Gastrocnemius medialis (tissue), 4 donors: ENCODE data around the gene HTR3A. TPM values are rescaled to one million over a fixed set of nuclear protein-coding genes. Genes with fewer than 3 reads are reported as not detected.

ENCODE experiments used
- ATAC-seq, 2 donors: fragments of 150-250 bp; one replicate each; pipeline ENCODE4 v1.9.1; 2016
- DNase-seq, 2 donors: peaks; one replicate each; pipeline ENCODE4 v3.0.0-alpha.2; 2019
- H3K27ac ChIP-seq, 4 donors: fragments of 200-600 bp; sonication (generic); 1 replicate in 1 of 4; 2 replicates in 3 of 4; pipeline ENCODE4 v1.5.1; 2016 to 2018; ENCODE audit warnings: mild to moderate bottlenecking in 2 of 4, moderate library complexity in 1 of 4
- H3K27me3 ChIP-seq, 3 donors: fragments of 200-600 bp; sonication (generic) in 2 of 3; 1 replicate in 1 of 3; 2 replicates in 2 of 3; pipeline versions ENCODE4 v1.5.1 to v1.6.0; 2016 to 2019; ENCODE audit warnings: mild to moderate bottlenecking in 1 of 3, moderate library complexity in 1 of 3
- H3K36me3 ChIP-seq, 2 donors: fragments of 200-600 bp; sonication (generic) in 1 of 2; one replicate each; pipeline ENCODE4 v1.5.1; 2017 to 2018
- H3K4me1 ChIP-seq, 2 donors: fragments of 200-600 bp; sonication (generic) in 1 of 2; one replicate each; pipeline ENCODE4 v1.5.1; 2016 to 2017; ENCODE audit warnings: mild to moderate bottlenecking in 2 of 2
- H3K4me3 ChIP-seq, 4 donors: fragments of 200-600 bp; sonication (generic) in 3 of 4; 1 replicate in 1 of 4; 2 replicates in 3 of 4; pipeline ENCODE4 v1.5.1; 2016 to 2019; ENCODE audit warnings: mild to moderate bottlenecking in 2 of 4
- H3K9me3 ChIP-seq, 3 donors: fragments of 200-600 bp; sonication (generic) in 2 of 3; 1 replicate in 1 of 3; 2 replicates in 2 of 3; pipeline ENCODE4 v1.5.1; 2016 to 2019
- POLR2A ChIP-seq, 2 donors: fragments of 450-650 bp; IDR thresholded peaks; one replicate each; pipeline ENCODE4 v1.6.1; 2017; ENCODE audit warnings: antibody characterized with exemption in 2 of 2, mild to moderate bottlenecking in 2 of 2, moderate library complexity in 2 of 2
- in situ Hi-C, 4 donors: fragments of 200-750 bp; cut with MboI; loops; one replicate each; pipeline versions ENCODE4 v1.15.0 to v1.8.0; 2017; ENCODE audit warnings: low sequenced_read_pairs in 4 of 4
- intact Hi-C: fragments of 100-400 bp; cut with DNase I; formaldehyde crosslinking; loops from one replicate; pipeline ENCODE4 v1.15.1; 2023; ENCODE audit warnings: low total_unique reads
- total RNA-seq, 4 donors: library from RNA; depleted of rRNA; stranded (reverse); fragments of >200 nt; gene quantifications; one replicate each; pipeline versions ENCODE4 v1.1.0 to v1.2.3, GENCODE V29; 2016
- TF ChIP-seq, protein P1 (sequence below), 5 experiments: fragments of 450-650 bp in 3 of 5; fragments of 200-600 bp in 2 of 5; sonication (generic) in 2 of 5; IDR thresholded peaks in 4 of 5; conservative IDR thresholded peaks in 1 of 5; 1 replicate in 4 of 5; 2 replicates in 1 of 5; pipeline ENCODE4 v1.5.1; 2016 to 2019; ENCODE audit warnings: antibody characterized with exemption in 5 of 5, mild to moderate bottlenecking in 3 of 5, moderate library complexity in 3 of 5

HTR3A gene
- total RNA-seq, 4 donors from 2014 or later = not detected

DNA sequence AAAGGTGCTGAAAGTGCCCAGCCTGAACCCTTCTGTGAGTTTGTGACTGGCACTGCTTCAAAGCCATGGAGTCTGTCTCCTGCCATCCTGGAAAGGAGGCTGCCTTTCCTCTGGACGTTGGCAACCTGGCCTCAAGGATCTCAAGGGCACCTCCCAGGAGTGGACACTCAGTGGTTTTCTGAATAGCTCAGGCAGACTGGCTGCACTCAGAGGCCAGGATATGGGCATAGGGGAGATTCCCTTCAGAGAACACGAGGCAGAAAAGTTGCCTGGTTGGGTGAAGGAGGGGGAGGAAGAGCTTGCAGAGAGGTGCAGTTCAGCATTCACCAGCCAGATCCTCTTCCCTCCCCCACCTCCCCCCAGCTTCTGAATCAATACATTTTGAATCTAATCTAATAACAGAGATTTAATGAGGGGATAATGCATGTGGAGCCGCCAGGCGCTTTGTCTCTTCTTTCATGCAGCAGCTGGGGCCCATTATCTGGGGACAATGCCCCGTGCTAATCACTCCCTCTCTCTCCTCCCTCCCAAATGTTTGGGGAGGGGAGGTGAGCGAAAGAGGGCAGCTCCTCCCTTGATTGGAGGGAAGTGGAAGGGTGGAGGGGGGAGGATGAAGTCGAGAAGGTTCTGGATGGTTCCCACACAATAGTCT, 17.7 kb downstream of the HTR3A start:
- Histone ChIP-seq H3K36me3 (no peaks in the 10 kb centered on the region), H3K9me3 (no peaks in the 10 kb centered on the region), H3K4me1 (no peaks in the 10 kb centered on the region), H3K4me3 (no peak overlapping the region), H3K27me3 (no peaks in the 10 kb centered on the region), H3K27ac (no peak overlapping the region)
- no peak for ATAC-seq
- DNase-seq = no peak
- intact Hi-C loops (no loop called here), in situ Hi-C loops (no loop called here)
- no peak for TF ChIP-seq POLR2A (IDR thresholded peaks at IDR 0.05)
- TF ChIP-seq, protein P1, sequence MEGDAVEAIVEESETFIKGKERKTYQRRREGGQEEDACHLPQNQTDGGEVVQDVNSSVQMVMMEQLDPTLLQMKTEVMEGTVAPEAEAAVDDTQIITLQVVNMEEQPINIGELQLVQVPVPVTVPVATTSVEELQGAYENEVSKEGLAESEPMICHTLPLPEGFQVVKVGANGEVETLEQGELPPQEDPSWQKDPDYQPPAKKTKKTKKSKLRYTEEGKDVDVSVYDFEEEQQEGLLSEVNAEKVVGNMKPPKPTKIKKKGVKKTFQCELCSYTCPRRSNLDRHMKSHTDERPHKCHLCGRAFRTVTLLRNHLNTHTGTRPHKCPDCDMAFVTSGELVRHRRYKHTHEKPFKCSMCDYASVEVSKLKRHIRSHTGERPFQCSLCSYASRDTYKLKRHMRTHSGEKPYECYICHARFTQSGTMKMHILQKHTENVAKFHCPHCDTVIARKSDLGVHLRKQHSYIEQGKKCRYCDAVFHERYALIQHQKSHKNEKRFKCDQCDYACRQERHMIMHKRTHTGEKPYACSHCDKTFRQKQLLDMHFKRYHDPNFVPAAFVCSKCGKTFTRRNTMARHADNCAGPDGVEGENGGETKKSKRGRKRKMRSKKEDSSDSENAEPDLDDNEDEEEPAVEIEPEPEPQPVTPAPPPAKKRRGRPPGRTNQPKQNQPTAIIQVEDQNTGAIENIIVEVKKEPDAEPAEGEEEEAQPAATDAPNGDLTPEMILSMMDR (IDR thresholded peaks at IDR 0.05 in 4 of 5, conservative IDR thresholded peaks at IDR 0.05 in 1 of 5) = no peak

DNA sequence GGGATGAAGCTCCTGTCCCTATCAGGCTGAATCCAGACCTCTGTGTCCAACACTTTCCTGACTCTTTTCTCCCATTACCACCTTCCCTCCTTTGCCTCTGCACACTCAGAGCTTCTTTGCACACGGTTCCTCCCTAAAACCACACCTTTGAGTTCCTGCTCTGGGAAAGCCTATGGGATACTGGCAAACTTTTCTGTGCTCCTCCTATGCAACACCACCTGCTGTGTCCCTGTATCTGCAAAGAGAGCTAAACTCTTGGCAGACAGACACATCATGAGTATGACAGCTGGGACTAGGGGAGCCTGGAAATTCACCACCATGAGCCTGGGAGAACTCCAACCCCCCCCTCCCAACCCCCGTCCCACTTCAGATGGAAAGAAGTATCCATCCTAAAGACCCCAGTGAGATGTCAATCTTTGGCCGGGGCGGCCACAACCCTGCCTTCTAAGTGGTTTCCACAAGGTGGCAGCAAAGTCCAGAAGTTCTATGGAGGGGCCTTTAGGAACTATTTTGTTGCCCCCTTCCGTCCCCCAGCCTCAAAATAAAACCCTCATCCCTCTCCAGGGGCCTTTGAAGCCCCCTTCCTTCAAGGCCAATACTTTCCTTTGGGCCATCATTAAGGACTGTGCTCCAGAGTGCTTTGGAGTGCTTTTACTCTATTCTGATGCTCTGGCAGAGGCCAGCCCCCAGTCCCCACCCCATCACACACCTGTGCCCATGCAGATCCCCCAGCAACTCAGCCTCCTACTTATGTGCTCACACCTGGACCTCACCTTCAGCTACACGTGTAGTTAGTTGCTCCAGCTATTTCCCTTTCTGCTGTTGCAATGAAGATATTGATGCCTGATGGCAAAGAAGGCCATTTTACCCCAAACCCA, 19.4 kb downstream of the HTR3A start:
- in situ Hi-C loops (no loop called here), intact Hi-C loops (no loop called here)
- no peaks in the 10 kb centered on the region for H3K4me1 ChIP-seq
- H3K9me3 ChIP-seq = no peaks in the 10 kb centered on the region
- TF ChIP-seq, protein P1 (IDR thresholded peaks at IDR 0.05 in 4 of 5, conservative IDR thresholded peaks at IDR 0.05 in 1 of 5) = peak; percentile 40 to 83 (median 77)
- no peak for TF ChIP-seq POLR2A (IDR thresholded peaks at IDR 0.05)
- H3K27ac ChIP-seq = no peak overlapping the region
- no peaks in the 10 kb centered on the region for H3K27me3 ChIP-seq
- no peak overlapping the region for H3K4me3 ChIP-seq
- peak; percentile 41 to 45 for ATAC-seq
- no peak for DNase-seq
- H3K36me3 ChIP-seq = no peaks in the 10 kb centered on the region

DNA sequence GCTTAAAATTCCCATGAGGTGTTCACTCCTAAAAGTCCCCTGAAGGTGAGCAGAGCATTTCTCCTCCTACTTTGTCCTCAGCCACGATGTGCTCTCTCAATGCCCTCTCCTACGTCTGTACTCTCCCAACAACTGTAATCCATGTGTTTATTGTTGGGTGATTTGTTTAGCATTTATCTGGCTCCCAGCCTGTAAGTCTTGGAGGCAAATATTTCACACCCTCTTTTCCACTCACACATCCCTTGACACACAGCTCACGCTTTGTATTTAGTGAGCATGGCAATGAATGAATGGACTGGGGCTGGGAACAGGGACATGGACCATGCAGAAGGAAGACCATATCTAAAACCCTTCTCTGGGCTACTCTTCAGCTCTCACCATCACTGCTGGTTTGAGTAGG, 22.6 kb downstream of the HTR3A start:
- Histone ChIP-seq H3K27me3 (no peaks in the 10 kb centered on the region), H3K4me1 (no peaks in the 10 kb centered on the region), H3K9me3 (no peaks in the 10 kb centered on the region), H3K27ac (no peak overlapping the region), H3K4me3 (no peak overlapping the region), H3K36me3 (no peaks in the 10 kb centered on the region)
- no peak for ATAC-seq
- intact Hi-C loops = loop anchor here (5.0 kb wide), 1 partner anchor 265 kb away; no protein-coding TSS in a partner anchor
- in situ Hi-C loops = no loop called here
- TF ChIP-seq, protein P1 (IDR thresholded peaks at IDR 0.05 in 4 of 5, conservative IDR thresholded peaks at IDR 0.05 in 1 of 5) = no peak
- no peak for TF ChIP-seq POLR2A (IDR thresholded peaks at IDR 0.05)
- no peak for DNase-seq

DNA sequence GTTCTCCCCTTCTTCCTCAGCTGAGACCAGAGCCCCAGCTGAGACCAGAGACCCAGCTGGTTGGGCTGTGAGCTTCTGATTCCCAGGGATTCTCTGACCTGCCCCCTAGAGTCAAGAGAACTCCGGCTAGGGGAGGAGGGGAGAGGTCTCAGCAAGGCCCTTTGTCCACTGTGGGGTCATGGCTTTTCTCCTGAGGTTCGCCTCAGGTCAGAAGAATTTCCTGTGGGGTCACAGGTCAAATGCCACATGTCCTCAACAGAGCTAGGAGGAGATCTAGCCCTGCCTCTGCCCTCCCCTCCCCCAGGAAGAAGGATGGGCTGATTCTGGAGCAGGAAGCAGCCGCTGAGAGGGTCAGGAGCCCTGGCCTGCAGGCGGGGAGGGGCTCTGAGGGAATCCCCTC, 23.7 kb downstream of the HTR3A start:
- H3K27ac ChIP-seq = no peak overlapping the region
- ATAC-seq (no peak), DNase-seq (no peak)
- no peak for TF ChIP-seq POLR2A (IDR thresholded peaks at IDR 0.05)
- TF ChIP-seq, protein P1 (IDR thresholded peaks at IDR 0.05 in 4 of 5, conservative IDR thresholded peaks at IDR 0.05 in 1 of 5) = no peak
- H3K27me3 ChIP-seq = no peaks in the 10 kb centered on the region
- intact Hi-C loops (loop anchor here (5.0 kb wide), 1 partner anchor 264 kb away; no protein-coding TSS in a partner anchor), in situ Hi-C loops (no loop called here)
- H3K9me3 ChIP-seq = no peaks in the 10 kb centered on the region
- no peak overlapping the region for H3K4me3 ChIP-seq
- no peaks in the 10 kb centered on the region for H3K36me3 ChIP-seq
- no peaks in the 10 kb centered on the region for H3K4me1 ChIP-seq
